ENCODE measurements around the gene FAM47E.

DNA sequence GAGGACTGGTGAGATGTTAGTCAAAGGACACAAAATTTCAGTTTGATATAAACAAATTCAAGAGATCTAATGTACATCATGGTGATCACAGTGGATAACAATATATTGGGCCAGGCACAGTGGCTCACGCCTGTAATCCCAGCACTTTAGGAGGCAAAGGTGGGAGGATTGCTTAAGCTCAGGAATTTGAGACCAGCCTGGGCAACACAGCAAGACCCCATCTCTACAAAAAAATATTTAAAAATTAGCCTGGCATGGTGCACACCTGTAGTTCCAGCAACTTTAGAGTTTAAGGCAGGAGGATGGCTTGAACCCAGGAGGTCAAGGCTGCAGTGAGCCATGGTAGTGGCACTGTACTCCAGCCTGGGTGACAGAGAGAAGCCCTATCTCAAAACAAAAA is 46.6 kb upstream of the FAM47E start:
- TF ChIP-seq, protein P1, sequence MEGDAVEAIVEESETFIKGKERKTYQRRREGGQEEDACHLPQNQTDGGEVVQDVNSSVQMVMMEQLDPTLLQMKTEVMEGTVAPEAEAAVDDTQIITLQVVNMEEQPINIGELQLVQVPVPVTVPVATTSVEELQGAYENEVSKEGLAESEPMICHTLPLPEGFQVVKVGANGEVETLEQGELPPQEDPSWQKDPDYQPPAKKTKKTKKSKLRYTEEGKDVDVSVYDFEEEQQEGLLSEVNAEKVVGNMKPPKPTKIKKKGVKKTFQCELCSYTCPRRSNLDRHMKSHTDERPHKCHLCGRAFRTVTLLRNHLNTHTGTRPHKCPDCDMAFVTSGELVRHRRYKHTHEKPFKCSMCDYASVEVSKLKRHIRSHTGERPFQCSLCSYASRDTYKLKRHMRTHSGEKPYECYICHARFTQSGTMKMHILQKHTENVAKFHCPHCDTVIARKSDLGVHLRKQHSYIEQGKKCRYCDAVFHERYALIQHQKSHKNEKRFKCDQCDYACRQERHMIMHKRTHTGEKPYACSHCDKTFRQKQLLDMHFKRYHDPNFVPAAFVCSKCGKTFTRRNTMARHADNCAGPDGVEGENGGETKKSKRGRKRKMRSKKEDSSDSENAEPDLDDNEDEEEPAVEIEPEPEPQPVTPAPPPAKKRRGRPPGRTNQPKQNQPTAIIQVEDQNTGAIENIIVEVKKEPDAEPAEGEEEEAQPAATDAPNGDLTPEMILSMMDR (IDR thresholded peaks at IDR 0.05): no peak
- TF ChIP-seq POLR2A (IDR thresholded peaks at IDR 0.05) (no peak), EP300 (IDR thresholded peaks at IDR 0.05) (no peak), POLR2AphosphoS5 (IDR thresholded peaks at IDR 0.05) (no peak)
